HG02763 (cell line): ENCODE measurements around the gene SNTA1.
"Not testable (repeated sequence)": the region's sequence is repeated elsewhere in the genome, so short reads cannot be mapped to it uniquely, and the experiment has no call there.

Experiments used
- ATAC-seq: cut with Tn5 transposase; IDR thresholded peaks from one replicate; pipeline ENCODE4 v1.9.1; 2021; ENCODE audit warnings: mild to moderate bottlenecking, moderate library complexity; ENCODE audit not compliant: unreplicated experiment

The SNTA1 gene

DNA sequence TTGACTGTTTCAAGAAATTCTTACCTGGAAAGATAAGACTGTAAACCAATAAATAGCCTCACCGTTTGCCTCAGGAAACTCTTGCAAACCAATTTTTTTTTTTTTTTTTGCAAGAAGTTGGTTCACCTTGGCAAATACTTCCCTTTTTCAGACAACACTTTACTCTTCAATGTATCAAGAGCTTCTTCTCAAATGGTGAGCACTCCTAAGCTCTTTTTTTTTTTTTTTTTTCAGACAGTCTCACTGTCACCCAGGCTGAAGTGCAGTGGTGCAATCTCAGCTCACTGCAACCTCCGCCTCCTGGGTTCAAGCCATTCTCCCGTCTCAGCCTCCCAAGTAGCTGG lies 22.7 kb upstream of the SNTA1 start:
- no peak for ATAC-seq

DNA sequence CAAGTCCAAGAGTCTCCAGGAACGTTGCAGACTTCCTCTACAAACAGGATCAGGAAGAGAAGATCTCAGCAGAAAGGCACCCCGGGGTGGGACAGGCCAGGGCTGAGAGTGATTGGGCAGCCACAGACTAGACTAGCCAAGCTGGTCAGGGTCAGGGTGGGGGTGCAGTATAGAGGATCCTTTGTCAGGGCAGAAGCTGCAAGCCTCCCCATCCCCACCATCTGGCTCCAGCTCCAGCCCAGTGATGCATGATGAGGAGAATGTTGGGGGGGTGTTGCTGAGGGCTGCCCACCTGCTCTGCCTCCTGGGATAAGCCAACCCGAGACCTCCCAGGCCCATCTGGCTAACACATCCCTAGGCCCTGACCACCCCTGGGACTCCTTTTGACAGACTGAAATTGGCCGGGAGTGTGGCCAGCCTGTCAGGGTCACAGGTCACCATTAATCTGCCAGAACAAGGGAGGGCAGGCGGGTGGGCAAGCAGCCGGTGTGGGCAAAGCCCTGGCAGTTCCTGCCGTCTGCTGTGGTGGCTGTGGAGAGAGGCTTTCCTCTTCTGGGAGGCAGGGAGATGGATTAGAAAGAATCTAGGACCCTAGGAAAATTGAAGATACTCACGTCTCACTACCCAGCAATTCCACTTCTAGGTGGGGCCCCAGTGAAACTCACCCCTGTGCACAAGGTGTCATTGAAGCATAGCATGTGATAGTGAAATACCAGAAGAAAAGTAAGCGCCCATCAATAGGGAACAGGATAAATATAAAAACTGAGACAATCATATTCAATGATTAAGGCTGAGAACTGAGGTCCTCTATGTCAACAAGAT lies 22.1 kb upstream of the SNTA1 start:
- ATAC-seq, result no peak

DNA sequence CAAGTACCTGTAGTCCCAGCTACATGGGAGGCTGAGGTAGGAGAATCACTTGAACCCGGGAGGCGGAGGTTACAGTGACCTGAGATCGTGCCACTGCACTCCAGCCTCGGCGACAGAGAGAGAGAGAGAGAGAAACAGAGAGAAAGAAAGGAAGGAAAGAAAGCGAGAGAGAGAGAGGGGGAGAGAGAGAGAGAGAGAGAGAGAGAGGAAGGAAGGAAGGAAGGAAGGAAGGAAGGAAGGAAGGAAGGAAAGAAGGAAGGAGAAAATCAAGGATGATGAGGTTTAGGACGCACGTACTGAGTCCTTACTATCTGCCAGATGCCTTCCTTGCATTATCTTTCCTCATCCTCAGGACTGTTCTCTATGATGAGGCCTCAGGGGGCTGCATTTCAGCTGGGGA lies 21.2 kb upstream of the SNTA1 start:
- not testable (repeated sequence) for ATAC-seq

DNA sequence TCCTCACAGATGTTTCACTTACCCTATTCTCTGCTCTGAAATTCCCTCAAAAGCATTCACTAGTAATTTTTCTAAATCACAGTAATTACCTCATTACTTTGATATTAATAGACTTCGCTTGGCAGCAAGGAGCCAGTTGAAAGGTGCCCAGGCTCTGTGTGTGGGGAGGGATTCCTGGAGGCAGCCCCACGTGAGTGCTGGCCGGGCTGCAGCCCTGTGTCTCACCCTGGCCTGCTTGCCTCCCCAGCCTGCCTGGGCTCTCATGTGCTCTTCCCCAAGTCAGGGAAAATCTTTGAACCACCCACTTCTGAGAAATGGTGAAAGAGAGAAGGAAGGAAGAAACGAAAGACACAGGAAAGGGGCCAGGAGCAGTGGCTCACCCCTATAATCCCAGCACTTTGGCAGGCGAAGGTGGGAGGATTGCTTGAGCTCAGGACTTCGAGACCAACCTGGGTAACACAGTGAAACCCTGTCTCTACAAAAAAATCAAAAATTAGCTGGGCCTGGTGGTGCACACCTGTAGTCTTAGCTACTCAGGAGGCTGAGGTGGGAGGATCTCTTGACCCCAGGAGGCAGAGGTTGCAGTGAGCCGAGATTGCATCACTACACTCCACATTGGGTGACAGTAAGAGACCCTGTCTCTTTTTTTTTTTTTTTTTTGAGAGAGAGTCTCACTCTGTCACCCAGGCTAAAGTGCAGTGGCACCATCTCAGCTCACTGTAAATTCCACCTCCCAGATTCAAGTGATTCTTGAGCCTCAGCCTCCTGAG lies 20.0 kb upstream of the SNTA1 start:
- ATAC-seq, result no peak

DNA sequence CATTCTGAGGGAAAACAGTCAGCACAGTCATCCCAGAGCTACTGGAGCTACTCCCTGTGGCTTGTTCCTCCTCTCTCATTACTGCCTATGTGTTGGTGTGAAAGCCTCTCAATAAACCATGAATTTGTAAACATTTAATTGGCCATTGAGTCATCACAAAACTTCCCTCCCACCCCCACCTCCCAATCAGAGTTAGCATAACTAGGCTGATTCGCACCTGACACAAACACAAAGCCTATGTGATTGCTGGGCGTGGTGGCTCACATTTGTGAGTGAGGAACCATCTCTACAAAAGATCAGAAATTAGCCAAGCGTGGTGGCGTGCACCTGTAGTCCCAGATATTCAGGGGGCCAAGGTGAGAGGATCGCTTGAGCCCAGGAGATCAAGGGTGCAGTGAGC lies 17.1 kb upstream of the SNTA1 start:
- no peak for ATAC-seq

DNA sequence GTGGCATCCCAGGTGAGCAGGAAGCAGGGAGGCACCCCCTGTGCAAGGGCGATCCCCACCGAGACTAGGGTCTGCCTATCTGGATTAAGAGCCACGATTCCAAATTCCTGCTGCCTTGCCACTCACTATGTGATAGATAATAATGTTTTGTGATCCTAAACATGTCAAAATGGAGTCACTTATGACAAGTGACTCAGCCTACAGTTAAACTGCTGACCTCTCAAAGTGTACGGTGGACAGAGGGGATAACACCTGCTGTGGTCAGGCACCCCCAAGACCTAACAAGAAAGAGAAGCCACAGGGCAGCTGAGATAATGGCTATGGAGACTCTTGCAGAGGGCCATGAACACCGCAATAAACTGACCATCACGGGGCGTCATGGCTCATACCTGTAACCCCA lies 16.0 kb upstream of the SNTA1 start:
- ATAC-seq, result no peak

DNA sequence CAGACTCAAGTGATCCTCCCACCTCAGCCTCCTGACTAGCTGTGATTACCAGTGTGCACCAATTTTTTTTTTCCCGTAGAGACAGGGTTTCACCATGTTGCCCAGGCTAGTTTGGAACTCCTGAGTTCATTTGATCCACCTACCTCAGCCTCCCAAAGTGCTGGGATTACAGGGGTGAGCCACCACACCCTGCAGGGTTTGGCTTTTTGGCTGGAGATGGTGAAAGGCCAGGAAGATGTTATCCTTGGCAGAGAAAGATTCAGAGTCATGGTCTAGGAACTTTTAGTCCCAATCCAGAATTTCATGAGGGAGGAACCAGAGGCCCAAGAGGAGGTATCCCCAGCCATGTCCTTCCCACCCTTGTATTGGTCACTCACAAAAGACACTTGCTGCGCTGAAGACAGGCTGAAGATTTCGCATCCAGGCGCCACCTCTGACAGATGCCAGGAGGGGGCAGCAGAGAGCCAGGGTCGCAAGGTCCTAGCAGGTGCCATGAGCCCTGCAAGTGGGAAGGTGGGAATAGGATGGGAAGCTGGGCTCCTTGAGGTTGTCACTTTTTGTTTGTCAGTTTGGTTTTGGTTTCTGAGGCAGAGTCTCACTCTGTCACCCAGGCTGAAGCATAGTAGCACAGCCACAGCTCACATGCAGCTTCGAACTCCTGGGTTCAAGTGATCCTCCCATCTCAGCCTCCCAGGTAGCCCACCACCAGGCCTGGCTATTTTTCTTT lies 13.5 kb upstream of the SNTA1 start:
- not testable (repeated sequence) for ATAC-seq

DNA sequence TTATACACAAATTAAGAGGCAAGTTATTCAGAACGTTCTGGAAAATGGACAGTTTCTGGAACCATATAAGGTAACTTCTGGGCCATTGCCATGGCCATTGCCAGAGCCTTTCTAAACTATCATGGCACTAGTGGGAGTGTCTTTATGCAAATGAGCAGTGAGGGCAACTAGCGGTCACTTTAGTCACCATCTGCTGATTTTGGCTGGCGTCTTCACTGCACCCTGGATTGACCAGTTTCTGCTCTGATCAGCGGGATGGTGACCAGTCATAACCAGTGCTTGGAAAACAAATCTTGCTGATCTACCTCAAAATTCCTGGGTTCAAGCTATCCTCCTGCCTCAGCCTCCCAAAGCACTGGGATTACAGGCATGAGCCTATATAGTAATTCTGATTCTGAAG lies 7.3 kb upstream of the SNTA1 start:
- ATAC-seq, result no peak

DNA sequence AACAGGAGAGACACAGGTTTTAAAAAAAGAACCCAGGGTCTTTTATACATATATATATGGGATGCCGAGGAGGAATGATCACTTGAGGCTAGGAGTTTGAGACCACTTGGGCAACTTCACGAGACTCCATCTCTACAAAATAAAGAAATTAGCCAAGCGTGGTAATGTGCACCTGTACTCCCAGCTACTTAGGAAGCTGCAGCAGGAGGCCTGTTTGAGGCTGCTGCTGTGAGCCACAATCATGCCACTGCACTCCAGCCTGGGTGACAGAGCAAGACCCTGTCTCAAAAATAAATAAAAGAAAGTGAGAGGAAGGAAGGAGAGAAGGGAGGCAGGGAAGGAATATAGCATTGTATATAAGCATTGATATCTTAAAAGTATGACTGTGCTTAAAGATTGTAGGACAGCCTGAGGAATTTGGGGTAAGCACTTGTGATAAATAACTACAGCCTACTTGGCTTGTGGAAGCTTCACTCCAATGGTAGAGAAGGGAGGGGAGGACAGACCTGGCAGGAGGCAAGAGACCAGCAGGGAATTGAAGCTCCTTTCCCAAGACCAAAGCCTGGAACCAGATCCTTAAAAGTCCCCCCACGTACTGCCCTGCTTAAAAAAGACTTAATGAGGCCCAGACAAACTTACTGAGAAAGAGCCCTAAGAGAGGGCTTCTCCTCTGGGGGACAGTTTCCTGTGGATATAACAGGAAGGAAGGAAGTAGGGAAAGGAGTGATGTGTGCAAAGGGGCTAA lies 2.5 kb upstream of the SNTA1 start:
- no peak for ATAC-seq

DNA sequence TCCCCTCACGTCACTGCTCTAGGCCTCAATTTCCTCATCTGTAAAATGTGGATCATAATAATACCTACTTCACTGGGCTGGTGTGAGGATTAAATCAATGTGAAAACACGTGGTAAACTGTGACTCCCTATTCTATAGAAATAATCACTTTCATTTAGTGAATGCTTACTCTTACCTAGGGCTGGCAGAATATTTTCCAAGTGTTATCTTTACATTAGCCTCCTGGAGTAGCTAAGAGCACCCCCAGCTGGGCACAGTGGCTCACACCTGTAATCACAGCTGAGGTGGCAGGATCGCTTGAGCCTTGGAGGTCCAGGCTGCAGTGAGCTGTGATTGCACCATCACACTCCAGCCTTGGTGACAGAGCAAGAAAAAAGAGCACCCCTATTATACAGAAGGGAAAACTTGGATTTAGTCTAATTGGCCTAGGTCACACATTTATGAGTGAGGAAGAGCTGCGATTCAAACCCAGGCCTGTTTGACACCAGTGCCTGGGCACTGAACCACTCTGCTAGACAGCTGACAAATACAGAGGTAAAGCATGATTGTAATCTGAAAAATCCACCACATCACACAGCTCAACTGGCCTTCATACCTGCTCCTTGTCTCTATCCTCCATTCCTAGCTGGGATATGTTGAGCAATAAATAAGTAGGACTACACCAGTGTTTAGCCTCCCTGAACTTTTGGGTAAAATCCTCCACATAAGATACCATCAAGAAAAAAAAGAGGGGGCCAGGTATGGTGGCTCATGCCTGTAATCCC lies 1.4 kb upstream of the SNTA1 start:
- ATAC-seq, result no peak

DNA sequence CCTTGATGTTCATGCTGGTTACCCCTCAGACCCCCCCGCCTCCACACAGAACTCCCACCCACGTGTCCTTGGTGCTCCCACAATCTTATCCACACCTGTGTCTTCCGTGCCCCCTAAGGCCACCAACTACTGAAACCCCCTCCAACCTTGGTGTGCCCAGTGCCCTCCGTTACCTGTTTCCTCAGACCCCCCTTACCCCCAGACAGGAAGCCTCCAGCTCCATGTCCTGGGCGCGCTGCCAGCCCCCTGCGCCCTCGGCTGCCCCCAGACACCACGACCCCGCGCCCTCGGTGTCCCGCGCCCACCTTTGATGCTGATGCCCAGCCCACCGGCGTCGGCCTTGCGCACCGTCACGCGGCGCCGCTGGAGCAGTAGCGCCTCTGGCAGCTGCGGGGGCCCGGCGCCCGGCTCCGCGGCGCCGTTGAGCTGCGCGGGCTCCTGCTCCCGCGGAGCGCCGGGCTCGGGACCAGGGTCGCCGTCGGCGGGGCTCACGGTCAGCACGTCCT lies 504 bp downstream of the SNTA1 start:
- ATAC-seq, result peak; percentile 8

DNA sequence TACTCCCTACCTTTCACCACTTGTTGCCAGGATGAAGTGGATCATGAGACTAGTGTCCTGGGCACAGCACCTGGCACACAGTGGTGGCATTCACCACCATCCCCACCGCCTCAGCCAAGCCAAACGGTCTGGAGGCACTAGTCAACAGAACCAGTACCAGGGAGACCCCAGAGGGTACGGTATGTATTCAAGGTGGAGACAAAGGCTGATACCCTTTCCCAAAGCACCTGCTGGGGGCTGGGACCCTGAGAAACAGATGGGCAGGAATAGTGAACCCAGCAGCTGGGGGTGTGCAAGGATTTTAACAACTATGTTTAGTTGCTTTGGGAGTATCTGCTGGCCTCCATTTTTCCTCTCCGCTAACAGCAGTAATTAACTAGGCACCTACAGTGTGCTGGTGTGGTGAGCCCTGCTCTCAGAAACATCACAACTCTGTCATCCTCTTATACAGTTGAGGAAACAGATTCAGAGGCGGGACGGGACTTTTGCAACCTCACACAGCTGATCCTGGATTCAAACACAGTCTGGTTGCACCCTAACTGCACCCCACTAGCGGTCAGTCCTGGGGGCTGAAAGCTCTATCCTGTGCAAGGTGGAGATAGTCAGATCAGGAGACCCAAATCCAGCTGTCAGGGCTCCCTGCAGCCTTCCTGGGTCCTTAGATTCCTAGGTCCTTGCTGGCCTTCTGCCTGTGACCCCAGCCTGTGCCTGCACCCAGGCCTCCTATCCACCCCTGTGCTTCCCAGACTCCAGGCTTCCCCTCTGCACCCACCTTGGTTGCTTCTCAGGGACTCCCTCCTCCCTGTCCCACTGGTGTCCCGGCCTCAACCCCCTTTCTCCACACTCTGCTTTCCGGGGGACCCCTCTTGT lies 1.2 kb downstream of the SNTA1 start:
- ATAC-seq, result no peak

DNA sequence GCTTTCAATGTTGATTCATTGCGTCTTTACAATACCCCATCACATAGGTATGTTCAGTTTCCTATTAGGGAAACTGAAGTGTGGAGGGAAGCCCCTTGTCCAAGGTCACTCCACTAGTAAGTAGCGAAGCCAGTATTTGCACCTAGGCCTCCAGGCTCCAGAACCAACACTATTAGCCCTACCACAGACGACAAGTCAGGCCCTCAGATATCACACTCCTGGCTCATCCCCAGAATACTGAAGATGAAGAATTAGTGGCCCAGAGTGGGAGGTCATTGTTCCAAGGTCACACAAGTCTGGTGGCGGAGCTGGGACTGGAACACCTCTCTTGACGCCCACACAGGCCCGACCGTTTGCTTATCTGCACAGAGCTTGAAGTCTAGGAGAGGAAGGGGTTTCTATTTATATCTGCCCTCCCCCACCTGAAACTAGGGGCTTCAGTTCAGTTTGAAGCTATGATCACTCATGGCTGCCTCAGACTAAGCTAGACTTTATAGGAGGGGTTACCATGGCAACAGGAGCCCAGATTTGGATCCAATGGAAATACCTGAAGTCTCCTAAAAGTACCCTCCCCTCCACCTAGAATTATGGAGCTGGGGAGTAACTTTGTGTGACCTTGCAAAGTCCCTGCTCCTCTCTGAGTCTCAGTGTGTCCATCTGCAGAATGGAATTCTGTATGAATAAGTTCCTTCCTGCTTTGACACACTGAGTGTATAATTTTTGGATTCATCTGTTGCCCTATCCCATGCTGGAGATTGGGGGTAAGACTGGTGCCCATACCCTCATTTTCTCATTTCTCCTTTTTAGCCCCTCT lies 2.2 kb downstream of the SNTA1 start:
- ATAC-seq, result no peak

DNA sequence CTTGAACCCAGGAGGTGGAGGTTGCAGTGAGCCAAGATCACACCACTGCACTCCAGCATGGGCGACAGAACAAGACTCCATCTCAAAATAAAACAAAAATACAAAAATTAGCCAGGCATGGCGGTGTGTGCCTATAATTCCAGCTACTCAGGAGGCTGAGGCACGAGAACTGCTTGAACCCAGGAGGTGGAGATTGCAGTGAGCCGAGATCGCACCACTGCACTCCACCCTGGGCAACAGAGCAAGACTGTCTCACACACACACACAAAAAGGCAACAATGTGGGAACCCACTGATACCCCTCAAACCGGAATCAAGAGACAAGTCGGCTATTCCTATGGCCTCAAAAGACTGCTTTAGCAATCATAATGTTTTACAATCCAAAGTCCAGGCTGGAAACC lies 3.0 kb downstream of the SNTA1 start:
- not testable (repeated sequence) for ATAC-seq

DNA sequence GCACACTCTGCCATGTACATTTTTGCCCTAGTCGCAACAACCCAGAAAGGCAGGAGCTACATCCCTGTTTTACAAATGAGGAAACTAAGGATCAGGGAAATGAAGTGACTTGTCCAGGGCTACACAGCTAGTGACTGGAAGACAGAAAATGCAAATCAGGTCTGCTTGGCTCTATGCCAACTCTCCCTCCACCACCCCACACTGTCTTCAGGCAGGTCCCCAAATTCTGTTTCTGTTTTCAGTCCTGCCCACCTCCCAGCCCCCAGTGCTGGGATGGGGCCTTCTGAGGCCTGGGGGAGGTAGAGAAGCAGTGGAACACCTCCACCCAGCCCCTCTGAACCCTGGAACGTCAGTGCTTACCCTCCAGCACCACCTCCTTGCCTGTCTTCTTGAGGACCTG lies 5.1 kb downstream of the SNTA1 start:
- ATAC-seq, result no peak

DNA sequence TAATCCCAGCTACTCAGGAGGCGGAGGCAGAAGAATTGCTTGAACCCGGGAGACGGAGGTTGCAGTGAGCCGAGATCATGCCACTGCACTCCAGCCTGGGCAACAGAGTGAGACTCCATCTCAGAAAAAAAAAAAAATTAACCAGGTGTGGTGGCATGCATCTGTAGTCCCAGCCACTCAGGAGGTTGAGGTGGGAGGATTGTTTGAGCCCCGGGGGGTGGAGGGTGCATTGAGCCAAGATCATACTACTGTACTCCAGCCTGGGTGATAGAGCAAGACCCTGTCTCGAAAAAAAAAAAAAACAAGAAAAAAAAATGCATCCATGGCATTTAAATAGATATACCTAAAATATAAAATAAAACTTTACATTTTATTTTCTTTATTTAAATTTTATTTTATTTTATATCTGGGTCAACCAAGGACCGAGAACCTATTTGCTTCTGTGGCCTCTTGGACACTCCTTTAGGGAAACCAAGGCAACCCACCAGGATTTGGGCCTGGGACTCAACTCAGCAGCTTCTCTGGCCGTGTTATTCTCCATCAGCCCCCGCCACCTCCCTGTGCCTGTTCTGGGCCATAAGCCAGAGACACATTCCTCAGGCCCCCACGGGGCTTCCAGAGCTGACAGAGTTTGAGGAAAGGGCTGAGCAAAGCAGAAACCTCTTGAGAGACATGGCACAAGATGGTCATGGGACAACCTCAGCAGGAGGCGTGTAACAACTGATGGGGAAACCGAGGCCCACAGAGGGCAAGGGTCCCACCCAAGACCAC lies 6.2 kb downstream of the SNTA1 start:
- no peak for ATAC-seq

DNA sequence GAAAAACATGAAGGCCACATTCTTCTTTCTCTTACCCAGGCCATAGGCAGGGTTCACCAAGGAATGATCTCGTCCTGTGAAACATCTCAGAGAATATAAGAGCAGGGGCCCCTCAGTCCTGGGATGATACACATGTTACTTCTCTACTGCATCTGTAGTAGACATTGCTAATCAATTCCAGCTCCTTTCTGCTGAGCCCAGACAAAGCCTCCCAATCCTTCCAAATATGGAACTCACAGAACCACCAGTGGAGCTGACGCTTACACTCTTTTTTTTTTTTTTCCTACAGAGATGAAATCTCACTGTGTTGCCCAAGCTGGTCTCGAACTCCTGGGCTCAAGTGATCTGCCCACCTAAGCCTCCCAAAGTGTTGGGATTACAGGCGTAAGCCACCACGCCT lies 9.1 kb downstream of the SNTA1 start:
- no peak for ATAC-seq
